HFFc6 (cell line): ENCODE results near the gene GGCX. TPM values are rescaled to one million over a fixed set of nuclear protein-coding genes. Genes with fewer than 3 reads are reported as not detected.

Source experiments
- DNase-seq: peaks from one replicate; pipeline ENCODE4 v3.0.0-alpha.2; 2018
- H3K27ac Mint-ChIP-seq: 2 replicates; pipeline ENCODE4 v1.8.0; 2020; ENCODE audit warnings: mild to moderate bottlenecking, mixed read lengths
- H3K27me3 Mint-ChIP-seq: 2 replicates; pipeline ENCODE4 v1.8.0; 2021; ENCODE audit warnings: mild to moderate bottlenecking, moderate library complexity, mixed read lengths; ENCODE audit not compliant: insufficient read depth
- H3K36me3 Mint-ChIP-seq: 2 replicates; pipeline ENCODE4 v1.8.0; 2021; ENCODE audit warnings: low read depth, mixed read lengths
- H3K4me1 Mint-ChIP-seq: 2 replicates; pipeline ENCODE4 v1.8.0; 2020; ENCODE audit warnings: low read depth, mixed read lengths
- H3K4me3 Mint-ChIP-seq: 2 replicates; pipeline ENCODE4 v1.8.0; 2020; ENCODE audit warnings: mild to moderate bottlenecking, moderate library complexity, mixed read lengths
- H3K9me3 Mint-ChIP-seq: 2 replicates; pipeline ENCODE4 v1.8.0; 2020; ENCODE audit warnings: mild to moderate bottlenecking, mixed read lengths
- total RNA-seq, 6 experiments: library from RNA; stranded (reverse); fragmentation: NEBNext Ultra II Directional; extraction: Animal tissue kit (Norgen Biotek cat#: 25700); gene quantifications; 2 replicates in 1 of 6; 3 replicates in 5 of 6; pipeline ENCODE4 v1.2.3, GENCODE V29; 2021
- TF ChIP-seq, protein P1 (sequence below): fragments of 200-600 bp; sonication (generic); IDR thresholded peaks from 2 replicates; pipeline ENCODE4 v1.5.0; 2021; ENCODE audit warnings: antibody characterized with exemption, mild to moderate bottlenecking

Gene GGCX
- total RNA-seq, 6 experiments from 2014 or later, result 55.9 to 68.9 (median 62.4) TPM

DNA sequence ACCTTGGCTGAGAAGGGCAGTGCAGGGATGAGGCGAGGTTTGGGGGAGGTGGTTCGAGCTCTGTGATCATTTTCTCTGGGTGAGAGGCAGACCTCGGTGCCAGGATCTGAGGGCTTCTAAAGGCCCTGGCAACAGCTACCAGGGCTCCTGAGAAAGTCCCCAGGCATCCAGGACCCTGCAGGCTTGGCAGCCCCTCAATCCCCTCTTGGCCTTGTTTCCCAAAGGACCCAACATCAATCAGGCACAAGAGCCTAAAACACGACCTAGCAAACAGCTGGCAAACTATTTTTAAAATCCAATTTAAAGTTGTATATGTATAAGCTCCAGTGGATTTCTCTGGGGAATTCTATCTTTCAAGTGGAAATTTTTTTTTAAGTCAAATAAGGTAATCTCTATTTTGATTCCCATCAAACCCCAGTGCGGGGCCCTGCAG, 37.4 kb downstream of the GGCX start:
- H3K4me3 Mint-ChIP-seq, result no peak overlapping the region
- TF ChIP-seq, protein P1, sequence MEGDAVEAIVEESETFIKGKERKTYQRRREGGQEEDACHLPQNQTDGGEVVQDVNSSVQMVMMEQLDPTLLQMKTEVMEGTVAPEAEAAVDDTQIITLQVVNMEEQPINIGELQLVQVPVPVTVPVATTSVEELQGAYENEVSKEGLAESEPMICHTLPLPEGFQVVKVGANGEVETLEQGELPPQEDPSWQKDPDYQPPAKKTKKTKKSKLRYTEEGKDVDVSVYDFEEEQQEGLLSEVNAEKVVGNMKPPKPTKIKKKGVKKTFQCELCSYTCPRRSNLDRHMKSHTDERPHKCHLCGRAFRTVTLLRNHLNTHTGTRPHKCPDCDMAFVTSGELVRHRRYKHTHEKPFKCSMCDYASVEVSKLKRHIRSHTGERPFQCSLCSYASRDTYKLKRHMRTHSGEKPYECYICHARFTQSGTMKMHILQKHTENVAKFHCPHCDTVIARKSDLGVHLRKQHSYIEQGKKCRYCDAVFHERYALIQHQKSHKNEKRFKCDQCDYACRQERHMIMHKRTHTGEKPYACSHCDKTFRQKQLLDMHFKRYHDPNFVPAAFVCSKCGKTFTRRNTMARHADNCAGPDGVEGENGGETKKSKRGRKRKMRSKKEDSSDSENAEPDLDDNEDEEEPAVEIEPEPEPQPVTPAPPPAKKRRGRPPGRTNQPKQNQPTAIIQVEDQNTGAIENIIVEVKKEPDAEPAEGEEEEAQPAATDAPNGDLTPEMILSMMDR, result no peak
- H3K4me1 Mint-ChIP-seq, result peaks cover 10% of the 10 kb centered on the region
- no peaks in the 10 kb centered on the region for H3K36me3 Mint-ChIP-seq
- DNase-seq, result no peak
- H3K27me3 Mint-ChIP-seq, result peaks cover 8% of the 10 kb centered on the region
- no peak overlapping the region for H3K27ac Mint-ChIP-seq
- no peaks in the 10 kb centered on the region for H3K9me3 Mint-ChIP-seq

DNA sequence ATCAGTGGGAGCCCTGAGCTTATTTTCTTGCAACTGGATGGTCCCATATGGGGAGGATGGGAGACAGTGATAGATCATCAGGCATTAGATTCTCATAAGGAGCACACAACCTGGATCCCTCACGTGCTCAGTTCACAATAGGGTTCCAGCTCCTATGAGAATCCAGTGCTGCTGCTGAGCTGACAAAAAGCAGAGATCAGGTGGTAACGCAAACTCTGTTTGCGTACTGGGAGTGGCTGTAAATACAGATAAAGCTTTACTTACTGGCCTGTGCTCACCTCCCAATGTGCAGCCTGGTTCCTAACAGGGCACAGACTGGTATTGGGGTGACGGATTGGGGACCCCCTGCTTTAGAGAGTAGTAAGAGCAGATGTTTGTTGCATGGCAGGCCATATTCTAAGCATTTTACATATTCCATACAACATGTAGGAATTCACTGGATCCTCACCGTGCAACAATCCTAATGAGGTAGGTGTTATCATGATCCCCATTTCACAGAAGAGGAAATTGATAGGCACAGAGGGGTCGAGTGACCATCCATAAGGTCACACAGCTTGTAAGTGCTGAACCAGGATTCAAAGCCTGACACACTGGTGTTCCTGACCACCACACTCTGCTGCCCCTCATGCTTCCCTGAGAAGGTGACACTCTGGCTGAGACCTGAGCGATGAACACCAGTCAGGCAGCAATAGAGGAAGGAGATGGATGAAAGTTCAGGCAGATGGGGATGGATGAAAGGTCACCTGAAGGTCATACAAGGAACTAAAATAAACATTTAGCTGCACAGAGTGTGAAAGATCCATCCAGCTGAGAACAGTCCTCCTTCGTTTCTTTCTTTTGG, 38.0 kb downstream of the GGCX start:
- Mint-ChIP-seq H3K27ac (no peak overlapping the region), H3K4me1 (peaks cover 10% of the 10 kb centered on the region), H3K27me3 (peaks cover 7% of the 10 kb centered on the region), H3K9me3 (no peaks in the 10 kb centered on the region), H3K36me3 (no peaks in the 10 kb centered on the region), H3K4me3 (no peak overlapping the region)
- TF ChIP-seq, protein P1, result no peak
- DNase-seq, result no peak

DNA sequence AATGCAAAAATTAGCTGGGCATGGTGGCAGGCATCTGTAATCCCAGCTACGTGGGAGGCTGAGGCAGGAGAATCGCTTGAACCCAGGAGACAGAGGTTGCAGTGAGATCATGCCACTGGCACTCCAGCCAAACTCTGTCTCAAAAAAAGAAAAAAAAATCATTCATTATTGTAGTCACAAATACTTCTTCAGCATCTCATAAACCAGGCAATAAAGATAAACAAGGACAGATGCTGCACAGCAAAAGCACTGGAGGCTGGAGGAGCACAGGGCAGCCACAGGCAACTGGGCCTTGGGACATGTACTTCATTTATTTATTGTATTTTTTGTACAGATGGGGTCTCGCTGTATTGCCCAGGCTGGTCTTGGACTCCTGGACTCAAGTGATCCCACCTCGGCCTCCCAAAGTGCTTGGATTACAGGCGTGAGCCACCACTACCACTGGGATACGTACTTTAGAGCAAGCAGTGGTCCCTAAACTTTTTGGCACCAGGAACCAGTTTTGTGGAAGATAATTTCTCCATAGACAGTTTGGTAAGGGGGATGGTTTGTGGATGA, 39.1 kb downstream of the GGCX start:
- Mint-ChIP-seq H3K9me3 (no peaks in the 10 kb centered on the region), H3K36me3 (no peaks in the 10 kb centered on the region), H3K4me1 (peaks cover 10% of the 10 kb centered on the region), H3K27me3 (peaks cover 6% of the 10 kb centered on the region), H3K27ac (no peak overlapping the region), H3K4me3 (no peak overlapping the region)
- TF ChIP-seq, protein P1, result no peak
- no peak for DNase-seq

DNA sequence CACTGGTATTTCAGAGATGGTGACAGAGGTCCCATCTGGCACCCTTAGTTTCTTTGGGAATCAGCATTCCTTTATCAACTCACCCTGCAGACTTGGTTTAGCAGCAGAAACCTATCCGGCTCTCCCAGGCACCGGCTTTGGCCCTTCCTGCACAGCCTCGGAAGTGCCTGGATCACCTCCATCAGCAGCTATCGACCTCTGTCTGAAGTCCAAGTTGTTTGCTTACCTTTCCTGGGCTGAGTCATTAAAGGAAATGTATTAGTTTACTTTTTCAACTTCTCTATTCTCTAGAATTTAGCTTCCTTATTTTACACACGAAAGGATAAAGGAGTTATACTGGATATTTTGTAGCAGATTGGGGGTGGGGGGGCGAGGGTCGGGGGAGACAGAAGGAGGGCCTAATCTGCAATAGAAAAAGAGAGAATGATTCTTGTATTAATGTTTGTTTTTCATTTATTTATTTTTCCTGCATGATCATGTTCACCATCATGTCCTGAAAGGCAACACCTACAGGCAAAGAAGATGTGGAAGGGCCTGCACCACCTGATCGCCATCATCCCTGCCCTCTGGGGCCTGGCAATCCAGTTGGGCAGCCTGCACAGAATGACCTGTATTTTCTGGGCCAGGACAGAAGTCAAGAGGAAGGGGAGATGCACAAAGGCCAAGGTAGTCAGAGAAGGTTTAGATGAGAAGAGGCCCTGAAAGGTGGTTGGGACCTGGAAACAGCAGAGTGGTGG, 44.5 kb downstream of the GGCX start:
- no peak for DNase-seq
- H3K4me3 Mint-ChIP-seq, result no peak overlapping the region
- no peaks in the 10 kb centered on the region; the same call in none of the 2 replicates for H3K27me3 Mint-ChIP-seq
- TF ChIP-seq, protein P1, result no peak
- H3K9me3 Mint-ChIP-seq, result no peaks in the 10 kb centered on the region
- no peak overlapping the region for H3K27ac Mint-ChIP-seq
- no peaks in the 10 kb centered on the region for H3K36me3 Mint-ChIP-seq
- peaks cover 8% of the 10 kb centered on the region for H3K4me1 Mint-ChIP-seq

DNA sequence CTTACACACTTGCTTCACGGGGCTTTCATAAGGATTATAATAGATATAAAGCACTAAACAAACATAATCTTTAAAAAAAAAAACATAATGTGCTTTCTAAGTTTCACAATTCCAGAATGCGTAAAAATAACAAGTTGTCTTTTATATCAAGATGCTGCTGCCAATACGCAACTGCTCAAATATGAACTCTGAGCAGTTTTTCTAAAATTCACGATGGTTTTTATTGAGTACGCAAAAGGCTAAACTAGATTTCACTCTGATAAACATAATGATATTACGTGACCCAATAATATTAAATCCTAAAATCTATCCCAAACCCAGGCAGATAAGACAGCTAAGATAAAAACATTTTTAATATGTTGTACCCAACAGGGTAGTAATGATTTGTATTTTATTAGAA, 47.0 kb downstream of the GGCX start:
- no peaks in the 10 kb centered on the region for H3K9me3 Mint-ChIP-seq
- no peaks in the 10 kb centered on the region for H3K36me3 Mint-ChIP-seq
- no peak overlapping the region for H3K27ac Mint-ChIP-seq
- no peak overlapping the region for H3K4me3 Mint-ChIP-seq
- peaks cover 17% of the 10 kb centered on the region for H3K4me1 Mint-ChIP-seq
- DNase-seq, result no peak
- H3K27me3 Mint-ChIP-seq, result no peaks in the 10 kb centered on the region; the same call in none of the 2 replicates
- TF ChIP-seq, protein P1, result no peak
